Measurements from ENCODE around the gene MCM8. TPM values are rescaled to one million over a fixed set of nuclear protein-coding genes. Genes with fewer than 3 reads are reported as not detected.

MCM8 gene
- total RNA-seq, 2 experiments from 2014 or later: 43.7 to 58.2 TPM

DNA sequence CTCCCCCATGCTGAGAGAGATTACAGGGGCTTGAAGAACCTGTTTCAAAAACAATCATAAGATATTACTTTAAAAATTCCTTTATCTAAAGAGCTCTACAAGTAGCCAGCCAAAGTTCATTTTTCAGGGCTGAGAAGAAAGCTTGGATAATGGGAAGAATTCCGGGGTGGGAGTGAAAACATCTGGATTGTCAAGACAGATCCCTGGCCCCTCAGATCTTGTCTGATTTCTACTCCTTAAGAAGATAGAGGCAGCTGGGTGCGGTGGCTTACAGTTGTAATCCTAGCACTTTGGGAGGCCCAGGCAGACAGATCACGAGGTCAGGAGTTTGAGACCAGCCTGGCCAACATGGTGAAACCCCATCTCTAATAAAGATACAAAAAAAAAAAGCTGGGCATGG, 24.9 kb upstream of the MCM8 start:
- ChIA-PET CTCF (ENCODE audit: unreplicated experiment) (no interaction called here), POLR2A (interaction anchor here (0.6 to 1.6 kb wide), 4 partner anchors 25 to 102 kb away, joined by 3 to 5 read pairs (median 4); partner anchors contain the start of genes MCM8 and TRMT6)
- no peaks in the 10 kb centered on the region for H4K20me1 ChIP-seq (ENCODE audit: insufficient read depth, low read length)
- no peaks in the 10 kb centered on the region for H3K79me2 ChIP-seq (ENCODE audit: insufficient read depth, low read depth, low read length)
- H3K36me3 ChIP-seq (ENCODE audit: insufficient read depth, low read length): no peaks in the 10 kb centered on the region
- no peak overlapping the region for H3K27ac ChIP-seq (ENCODE audit: low read depth, low read length, poor library complexity, severe bottlenecking)
- H3K9me2 ChIP-seq (ENCODE audit: insufficient read depth, low read length): no peaks in the 10 kb centered on the region
- no peak overlapping the region for H3K4me2 ChIP-seq (ENCODE audit: low read length)
- BruUV-seq (replicated peaks): no TSS peak
- no peak overlapping the region for H3K4me3 ChIP-seq (ENCODE audit: low read depth, low read length, poor library complexity, severe bottlenecking)
- no peaks in the 10 kb centered on the region for H3K9me3 ChIP-seq (ENCODE audit: low read length)
- H3K4me1 ChIP-seq (ENCODE audit: insufficient read depth, low read length, poor library complexity, severe bottlenecking): no peaks in the 10 kb centered on the region
- no peak for DNase-seq (ENCODE audit: low spot score)
- H2AFZ ChIP-seq (ENCODE audit: low read length): no peak overlapping the region
- intact Hi-C loops (cut with micrococcal nuclease; ENCODE audit: unreplicated experiment): no loop called here
- TF ChIP-seq EZH2phosphoT487 (IDR thresholded peaks at IDR 0.05; ENCODE audit: borderline replicate concordance, low read depth, low read length): no peak
- TF ChIP-seq, protein P1, sequence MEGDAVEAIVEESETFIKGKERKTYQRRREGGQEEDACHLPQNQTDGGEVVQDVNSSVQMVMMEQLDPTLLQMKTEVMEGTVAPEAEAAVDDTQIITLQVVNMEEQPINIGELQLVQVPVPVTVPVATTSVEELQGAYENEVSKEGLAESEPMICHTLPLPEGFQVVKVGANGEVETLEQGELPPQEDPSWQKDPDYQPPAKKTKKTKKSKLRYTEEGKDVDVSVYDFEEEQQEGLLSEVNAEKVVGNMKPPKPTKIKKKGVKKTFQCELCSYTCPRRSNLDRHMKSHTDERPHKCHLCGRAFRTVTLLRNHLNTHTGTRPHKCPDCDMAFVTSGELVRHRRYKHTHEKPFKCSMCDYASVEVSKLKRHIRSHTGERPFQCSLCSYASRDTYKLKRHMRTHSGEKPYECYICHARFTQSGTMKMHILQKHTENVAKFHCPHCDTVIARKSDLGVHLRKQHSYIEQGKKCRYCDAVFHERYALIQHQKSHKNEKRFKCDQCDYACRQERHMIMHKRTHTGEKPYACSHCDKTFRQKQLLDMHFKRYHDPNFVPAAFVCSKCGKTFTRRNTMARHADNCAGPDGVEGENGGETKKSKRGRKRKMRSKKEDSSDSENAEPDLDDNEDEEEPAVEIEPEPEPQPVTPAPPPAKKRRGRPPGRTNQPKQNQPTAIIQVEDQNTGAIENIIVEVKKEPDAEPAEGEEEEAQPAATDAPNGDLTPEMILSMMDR (conservative IDR thresholded peaks at IDR 0.05; ENCODE audit: low read length): no peak

DNA sequence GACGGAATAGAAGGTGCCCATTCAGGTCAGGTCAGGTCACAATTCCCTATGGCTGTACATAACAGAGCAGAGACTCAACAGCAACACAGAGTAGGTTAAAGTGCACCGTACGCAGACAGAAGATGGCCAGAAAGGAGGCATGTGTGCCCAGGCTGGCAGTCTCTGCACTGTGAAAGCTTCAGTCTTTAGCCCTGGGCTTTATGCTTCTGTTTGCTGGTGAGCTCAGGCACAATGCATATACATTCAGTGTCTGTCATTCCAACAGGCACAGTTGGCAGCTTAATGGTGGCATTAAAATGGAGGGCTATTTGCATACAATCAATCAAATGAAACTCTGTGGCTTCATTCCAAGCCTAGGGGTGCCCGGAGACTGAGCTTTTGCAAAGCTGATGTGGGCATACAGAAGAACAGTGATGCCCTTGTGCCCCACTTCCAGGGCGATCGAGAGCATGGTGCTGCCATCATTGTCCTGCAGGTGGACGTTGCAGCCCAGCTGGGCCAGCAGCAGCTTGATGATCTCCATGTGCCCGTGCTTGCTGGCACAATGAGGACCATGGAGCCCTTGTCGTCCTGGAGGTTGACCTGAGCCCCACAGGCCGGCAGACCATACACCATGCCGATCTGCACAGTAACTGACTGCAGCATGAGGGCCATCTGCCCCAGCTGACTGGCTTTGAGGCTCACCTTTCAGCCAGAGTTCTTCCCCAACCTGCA, 22.5 kb upstream of the MCM8 start:
- Histone ChIP-seq H3K4me3 (ENCODE audit: low read depth, low read length, poor library complexity, severe bottlenecking) (no peak overlapping the region), H3K4me2 (ENCODE audit: low read length) (no peak overlapping the region), H3K36me3 (ENCODE audit: insufficient read depth, low read length) (no peaks in the 10 kb centered on the region), H3K4me1 (ENCODE audit: insufficient read depth, low read length, poor library complexity, severe bottlenecking) (no peaks in the 10 kb centered on the region), H3K9me2 (ENCODE audit: insufficient read depth, low read length) (no peaks in the 10 kb centered on the region), H2AFZ (ENCODE audit: low read length) (no peak overlapping the region), H4K20me1 (ENCODE audit: insufficient read depth, low read length) (no peaks in the 10 kb centered on the region), H3K79me2 (ENCODE audit: insufficient read depth, low read depth, low read length) (no peaks in the 10 kb centered on the region), H3K9me3 (ENCODE audit: low read length) (no peaks in the 10 kb centered on the region), H3K27ac (ENCODE audit: low read depth, low read length, poor library complexity, severe bottlenecking) (no peak overlapping the region)
- TF ChIP-seq EZH2phosphoT487 (IDR thresholded peaks at IDR 0.05; ENCODE audit: borderline replicate concordance, low read depth, low read length): no peak
- TF ChIP-seq, protein P1 (conservative IDR thresholded peaks at IDR 0.05; ENCODE audit: low read length): no peak
- DNase-seq (ENCODE audit: low spot score): no peak
- intact Hi-C loops (cut with micrococcal nuclease; ENCODE audit: unreplicated experiment): no loop called here
- BruUV-seq (replicated peaks): no TSS peak
- CTCF ChIA-PET (ENCODE audit: unreplicated experiment): no interaction called here
- POLR2A ChIA-PET: interaction anchor here (0.7 to 0.8 kb wide), 2 partner anchors 81 to 95 kb away, joined by 3 read pairs; no protein-coding TSS in a partner anchor

Data from OCI-LY7 (cell line).